BLaER1 treated with 17β-estradiol and CSF1 and Interleukin-3, amounts not matched to agents 10 nM and 100 nM (cell line): ENCODE results near the gene ETV6.

Experiments used
- H3K27ac ChIP-seq, 11 experiments: shearing (Covaris generic); formaldehyde crosslinking; 2 replicates each; pipeline ENCODE4 v1.8.1; 2022
- H3K27me3 ChIP-seq, 11 experiments: shearing (Covaris generic); formaldehyde crosslinking; 2 replicates each; pipeline ENCODE4 v1.8.1; 2022
- H3K36me3 ChIP-seq, 11 experiments: shearing (Covaris generic); formaldehyde crosslinking; 2 replicates each; pipeline ENCODE4 v1.8.1; 2022
- H3K4me1 ChIP-seq, 10 experiments: shearing (Covaris generic); formaldehyde crosslinking; 2 replicates each; pipeline ENCODE4 v1.8.1; 2022
- H3K4me2 ChIP-seq, 11 experiments: shearing (Covaris generic); formaldehyde crosslinking; 2 replicates each; pipeline ENCODE4 v1.8.1; 2022
- H3K4me3 ChIP-seq, 10 experiments: shearing (Covaris generic); formaldehyde crosslinking; 2 replicates each; pipeline ENCODE4 v1.8.1; 2022
- H3K9ac ChIP-seq, 11 experiments: shearing (Covaris generic); formaldehyde crosslinking; 2 replicates each; pipeline ENCODE4 v1.8.1; 2022
- H3K9me3 ChIP-seq, 11 experiments: shearing (Covaris generic); formaldehyde crosslinking; replicated peaks in 1 of 11; 2 replicates each; pipeline ENCODE4 v1.8.1; 2022
- H4K20me1 ChIP-seq, 11 experiments: shearing (Covaris generic); formaldehyde crosslinking; 2 replicates each; pipeline ENCODE4 v1.8.1; 2022
- Cebpa-rat ChIP-seq, 11 experiments: shearing (Covaris generic); IDR thresholded peaks; 2 replicates each; pipeline ENCODE4 v1.8.1; 2022

ETV6 gene

GRCh38 chr12:11812241-11812585 is 162.7 kb downstream of the ETV6 start:
- peak overlapping the region; percentile 40 to 65 (median 52); a peak in 19 of 20 replicates for H3K4me3 ChIP-seq
- no peaks in the 10 kb centered on the region for H3K27me3 ChIP-seq
- TF ChIP-seq Cebpa-rat (IDR thresholded peaks at IDR 0.05), result no peak
- H3K9ac ChIP-seq, result peak overlapping the region; percentile 74 to 84 (median 81)
- H3K27ac ChIP-seq, result peak overlapping the region; percentile 72 to 91 (median 87)
- H3K9me3 ChIP-seq, result no peaks in the 10 kb centered on the region; a peak in 1 of 22 replicates
- peak overlapping the region; percentile 75 to 99 (median 95) for H3K4me2 ChIP-seq
- peaks cover 58 to 95% (median 70%) of the 10 kb centered on the region in 10 experiments for H3K4me1 ChIP-seq
- H3K36me3 ChIP-seq, result peaks cover 0 to 60% (median 26%) of the 10 kb centered on the region in 11 experiments; a peak in 16 of 22 replicates
- peaks cover 0 to 11% (median 0%) of the 10 kb centered on the region in 11 experiments; a peak in 3 of 22 replicates for H4K20me1 ChIP-seq

GRCh38 chr12:11812586-11813437 is 163.3 kb downstream of the ETV6 start:
- H3K4me1 ChIP-seq, result peaks cover 55 to 95% (median 69%) of the 10 kb centered on the region in 10 experiments
- peaks cover 0 to 11% (median 0%) of the 10 kb centered on the region in 11 experiments; a peak in 4 of 22 replicates for H4K20me1 ChIP-seq
- no peaks in the 10 kb centered on the region for H3K27me3 ChIP-seq
- no peaks in the 10 kb centered on the region; a peak in 1 of 22 replicates for H3K9me3 ChIP-seq
- peak overlapping the region; percentile 75 to 99 (median 95) for H3K4me2 ChIP-seq
- peak overlapping the region; percentile 40 to 65 (median 52) for H3K4me3 ChIP-seq
- peaks cover 0 to 59% (median 26%) of the 10 kb centered on the region in 11 experiments; a peak in 16 of 22 replicates for H3K36me3 ChIP-seq
- no peak for TF ChIP-seq Cebpa-rat (IDR thresholded peaks at IDR 0.05)
- peak overlapping the region; percentile 72 to 91 (median 87) for H3K27ac ChIP-seq
- peak overlapping the region; percentile 74 to 84 (median 81) for H3K9ac ChIP-seq

DNA sequence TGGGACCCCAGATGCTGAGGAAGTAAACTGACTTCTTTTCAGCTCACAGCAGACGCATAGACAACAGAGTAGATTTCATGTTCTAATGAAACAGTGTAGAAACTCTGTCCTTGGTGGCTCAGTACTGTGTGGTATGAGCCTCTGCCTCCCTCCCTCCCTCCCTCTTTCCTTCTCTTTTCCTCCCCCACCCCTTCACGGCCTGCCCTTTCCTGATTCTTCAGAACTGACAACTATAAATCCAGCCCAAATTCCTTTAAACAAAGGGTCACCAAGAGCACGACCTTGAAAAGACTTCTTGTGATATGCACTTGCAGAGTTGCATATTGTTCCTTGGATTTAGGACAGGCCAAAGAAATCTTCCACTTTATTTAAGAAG is 164.0 kb downstream of the ETV6 start:
- peak overlapping the region; percentile 74 to 84 (median 81); a peak in 21 of 22 replicates for H3K9ac ChIP-seq
- no peak for TF ChIP-seq Cebpa-rat (IDR thresholded peaks at IDR 0.05)
- H3K9me3 ChIP-seq, result no peaks in the 10 kb centered on the region; a peak in 1 of 22 replicates
- H3K36me3 ChIP-seq, result peaks cover 0 to 59% (median 29%) of the 10 kb centered on the region in 11 experiments; a peak in 16 of 22 replicates
- H3K4me1 ChIP-seq, result peaks cover 58 to 94% (median 69%) of the 10 kb centered on the region in 10 experiments
- peaks cover 0 to 13% (median 0%) of the 10 kb centered on the region in 11 experiments; a peak in 4 of 22 replicates for H4K20me1 ChIP-seq
- peak overlapping the region in 8 of 10 experiments; percentile 40 to 65 (median 53); a peak in 10 of 20 replicates for H3K4me3 ChIP-seq
- peak overlapping the region; percentile 72 to 91 (median 87); a peak in 21 of 22 replicates for H3K27ac ChIP-seq
- H3K4me2 ChIP-seq, result peak overlapping the region; percentile 75 to 99 (median 95)
- no peaks in the 10 kb centered on the region for H3K27me3 ChIP-seq

GRCh38 chr12:11814374-11814773 is 164.9 kb downstream of the ETV6 start:
- H4K20me1 ChIP-seq, result peaks cover 0 to 20% (median 0%) of the 10 kb centered on the region in 11 experiments; a peak in 4 of 22 replicates
- peak overlapping the region in 10 of 11 experiments; percentile 4 to 91 (median 86); a peak in 12 of 22 replicates for H3K27ac ChIP-seq
- no peaks in the 10 kb centered on the region for H3K9me3 ChIP-seq
- peak overlapping the region in 5 of 11 experiments; percentile 2 to 74 (median 22); a peak in 5 of 22 replicates for H3K9ac ChIP-seq
- no peaks in the 10 kb centered on the region for H3K27me3 ChIP-seq
- peak overlapping the region; percentile 23 to 99 (median 92); a peak in 21 of 22 replicates for H3K4me2 ChIP-seq
- no peak for TF ChIP-seq Cebpa-rat (IDR thresholded peaks at IDR 0.05)
- H3K4me1 ChIP-seq, result peaks cover 56 to 94% (median 64%) of the 10 kb centered on the region in 10 experiments
- H3K36me3 ChIP-seq, result peaks cover 7 to 63% (median 33%) of the 10 kb centered on the region in 11 experiments; a peak in 21 of 22 replicates
- H3K4me3 ChIP-seq, result no peak overlapping the region

GRCh38 chr12:11815397-11815796 is 165.9 kb downstream of the ETV6 start:
- Histone ChIP-seq H3K27me3 (no peaks in the 10 kb centered on the region), H3K27ac (0 out of 22 replicates have a peak overlapping the region, but pooled peaks of 1 of the 11 experiments have one; percentile 87), H3K9me3 (peaks cover 0 to under 1% (median 0%) of the 10 kb centered on the region in 11 experiments; a peak in 1 of 22 replicates), H3K36me3 (peaks cover 16 to 70% (median 43%) of the 10 kb centered on the region in 11 experiments; a peak in 21 of 22 replicates), H3K4me2 (peak overlapping the region in 2 of 11 experiments; percentile 99; a peak in 3 of 22 replicates), H3K4me1 (peaks cover 48 to 92% (median 58%) of the 10 kb centered on the region in 10 experiments), H4K20me1 (peaks cover 0 to 20% (median 0%) of the 10 kb centered on the region in 11 experiments; a peak in 4 of 22 replicates), H3K4me3 (no peak overlapping the region), H3K9ac (no peak overlapping the region)
- no peak for TF ChIP-seq Cebpa-rat (IDR thresholded peaks at IDR 0.05)

GRCh38 chr12:11819643-11820042 is 170.2 kb downstream of the ETV6 start:
- TF ChIP-seq Cebpa-rat (IDR thresholded peaks at IDR 0.05), result no peak
- H3K4me1 ChIP-seq, result peaks cover 39 to 92% (median 54%) of the 10 kb centered on the region in 10 experiments

DNA sequence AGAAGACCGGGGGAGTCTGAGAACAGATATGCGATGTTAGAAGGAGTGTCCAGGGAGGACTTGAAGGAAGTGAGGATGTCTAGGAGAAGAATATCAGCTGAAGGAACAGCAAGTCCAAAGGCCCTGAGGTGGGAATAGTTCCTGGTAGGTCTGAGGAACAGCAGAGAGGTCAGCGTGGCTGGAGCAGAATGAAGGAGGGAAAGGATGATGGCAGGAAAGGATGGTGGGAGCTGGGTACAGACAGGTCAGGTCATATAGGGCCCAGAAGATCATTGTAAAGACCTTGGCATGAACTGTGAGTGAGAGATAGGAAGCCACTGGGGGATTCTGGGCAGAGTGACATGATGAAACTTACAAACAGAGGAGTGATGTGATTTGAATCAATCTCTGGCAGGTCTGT is 171.0 kb downstream of the ETV6 start:
- H4K20me1 ChIP-seq, result peaks cover 0 to 20% (median 0%) of the 10 kb centered on the region in 11 experiments; a peak in 4 of 22 replicates
- peaks cover 41 to 92% (median 57%) of the 10 kb centered on the region in 10 experiments for H3K4me1 ChIP-seq
- H3K27me3 ChIP-seq, result no peaks in the 10 kb centered on the region
- no peak overlapping the region for H3K4me3 ChIP-seq
- TF ChIP-seq Cebpa-rat (IDR thresholded peaks at IDR 0.05), result no peak
- peaks cover 27 to 99% (median 71%) of the 10 kb centered on the region in 11 experiments for H3K36me3 ChIP-seq
- peak overlapping the region in 5 of 11 experiments; percentile 5 to 28 (median 14); a peak in 4 of 22 replicates for H3K27ac ChIP-seq
- peaks cover 0 to 24% (median 17%) of the 10 kb centered on the region in 11 experiments; a peak in 15 of 22 replicates for H3K9me3 ChIP-seq
- H3K9ac ChIP-seq, result 0 out of 22 replicates have a peak overlapping the region, but pooled peaks of 1 of the 11 experiments have one; percentile 7
- H3K4me2 ChIP-seq, result no peak overlapping the region

More at GRCh38 chr12:11819643-11820042, 170.2 kb downstream of the ETV6 start:
- peaks cover 0 to 23% (median 12%) of the 10 kb centered on the region in 11 experiments; a peak in 15 of 22 replicates for H3K9me3 ChIP-seq
- no peak overlapping the region for H3K4me3 ChIP-seq
- no peak overlapping the region for H3K9ac ChIP-seq
- peaks cover 27 to 99% (median 73%) of the 10 kb centered on the region in 11 experiments for H3K36me3 ChIP-seq
- peaks cover 0 to 20% (median 0%) of the 10 kb centered on the region in 11 experiments; a peak in 4 of 22 replicates for H4K20me1 ChIP-seq
- no peak overlapping the region for H3K4me2 ChIP-seq
- no peaks in the 10 kb centered on the region for H3K27me3 ChIP-seq
- no peak overlapping the region for H3K27ac ChIP-seq

- no peak overlapping the region for H3K4me3 ChIP-seq
- peaks cover 0 to 24% (median 17%) of the 10 kb centered on the region in 11 experiments; a peak in 15 of 22 replicates for H3K9me3 ChIP-seq
- H3K9ac ChIP-seq, result peak overlapping the region in 4 of 11 experiments; percentile 9 to 41 (median 32); a peak in 6 of 22 replicates
- H3K4me2 ChIP-seq, result peak overlapping the region; percentile 63 to 85 (median 73)
- peaks cover 0 to 20% (median 3%) of the 10 kb centered on the region in 11 experiments; a peak in 6 of 22 replicates for H4K20me1 ChIP-seq
- H3K27me3 ChIP-seq, result no peaks in the 10 kb centered on the region
- peak overlapping the region; percentile 32 to 67 (median 57); a peak in 18 of 22 replicates for H3K27ac ChIP-seq
- TF ChIP-seq Cebpa-rat (IDR thresholded peaks at IDR 0.05), result no peak
- peaks cover 41 to 97% (median 64%) of the 10 kb centered on the region in 10 experiments for H3K4me1 ChIP-seq
- H3K36me3 ChIP-seq, result peaks cover 29 to 99% (median 69%) of the 10 kb centered on the region in 11 experiments
Observed at GRCh38 chr12:11821386-11822080, 172.1 kb downstream of the ETV6 start.
